ENCODE data around the gene ZNF333.

DNA sequence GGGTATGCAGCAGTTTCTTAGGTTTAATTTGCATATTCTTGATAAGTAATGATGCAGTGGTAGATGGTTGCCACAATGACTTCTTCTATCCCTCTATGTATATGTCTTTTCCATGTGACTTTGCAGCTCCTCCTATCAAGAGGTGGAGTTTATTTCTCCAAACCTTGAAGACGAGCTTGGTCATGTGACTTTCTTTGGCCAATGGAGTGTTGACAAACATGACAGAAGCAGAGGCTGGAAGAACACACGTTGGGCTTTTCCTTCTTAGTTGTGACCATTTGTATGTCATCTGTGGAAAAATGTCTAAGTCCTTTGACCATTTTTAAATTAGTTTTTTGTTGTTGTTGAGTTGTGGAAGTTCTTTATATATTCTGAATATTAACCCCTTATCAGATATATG, 32.3 kb downstream of the ZNF333 start:
- TF ChIP-seq POLR2A (IDR thresholded peaks at IDR 0.05; ENCODE audit: low read length) (no peak), GATA1 (IDR thresholded peaks at IDR 0.05; ENCODE audit: low read depth, low read length) (no peak)
